Natural killer cell (primary cell): ENCODE results near the gene RAB21. TPM values are rescaled to one million over a fixed set of nuclear protein-coding genes. Genes with fewer than 3 reads are reported as not detected.

ENCODE experiments used
- ATAC-seq, 3 donors: fragments of 150-1000 bp in 2 of 3; fragments of 200-7000 bp in 1 of 3; cut with Tn5 transposase; 1 replicate in 1 of 3; 2 replicates in 2 of 3; pipeline ENCODE4 v1.10.0; 2021; ENCODE audit warnings: mild to moderate bottlenecking in 2 of 3, moderate library complexity in 2 of 3
- DNase-seq, 2 donors: peaks; one replicate each; pipeline versions ENCODE4 v3.0.0 to v3.0.0-alpha.2; 2013 to 2021; ENCODE audit warnings: mixed read lengths in 1 of 2
- H3K27ac ChIP-seq: one replicate; pipeline ENCODE4 v1.5.1; 2013; ENCODE audit warnings: mild to moderate bottlenecking, low read length
- H3K27me3 ChIP-seq: one replicate; pipeline ENCODE4 v1.6.1; 2013; ENCODE audit warnings: low read length; ENCODE audit not compliant: control insufficient read depth, insufficient read depth
- H3K36me3 ChIP-seq: one replicate; pipeline ENCODE4 v1.6.1; 2013; ENCODE audit warnings: low read length; ENCODE audit not compliant: control insufficient read depth, insufficient read depth
- H3K4me1 ChIP-seq: one replicate; pipeline ENCODE4 v1.6.1; 2013; ENCODE audit warnings: low read length; ENCODE audit not compliant: control insufficient read depth, insufficient read depth
- H3K4me3 ChIP-seq: one replicate; pipeline ENCODE4 v1.5.1; 2013; ENCODE audit warnings: low read length
- H3K9me3 ChIP-seq: one replicate; pipeline ENCODE4 v1.6.1; 2013; ENCODE audit warnings: low read length; ENCODE audit not compliant: control insufficient read depth, insufficient read depth
- H3K27ac Mint-ChIP-seq, 2 donors: one replicate each; pipeline ENCODE4 v1.8.0; 2022; ENCODE audit warnings: mild to moderate bottlenecking in 2 of 2, mixed read lengths in 2 of 2, moderate library complexity in 1 of 2
- H3K27me3 Mint-ChIP-seq, 2 donors: one replicate each; pipeline ENCODE4 v1.8.0; 2022; ENCODE audit warnings: low read depth in 2 of 2, mixed read lengths in 2 of 2
- H3K36me3 Mint-ChIP-seq: one replicate; pipeline ENCODE4 v1.8.0; 2022; ENCODE audit warnings: mixed read lengths
- H3K4me1 Mint-ChIP-seq, 2 donors: one replicate each; pipeline ENCODE4 v1.8.0; 2022; ENCODE audit warnings: mixed read lengths in 2 of 2
- H3K4me3 Mint-ChIP-seq: one replicate; pipeline ENCODE4 v1.8.0; 2022; ENCODE audit warnings: mild to moderate bottlenecking, moderate library complexity, mixed read lengths
- H3K9me3 Mint-ChIP-seq, 2 donors: one replicate each; pipeline ENCODE4 v1.8.0; 2022; ENCODE audit warnings: mixed read lengths in 2 of 2
- CTCF ChIP-seq: fragments of 200-600 bp; IDR thresholded peaks from one replicate; pipeline ENCODE4 v1.8.0; 2022; ENCODE audit warnings: antibody characterized with exemption
- WGBS: methylation state at CpG from one replicate; pipeline ENCODE4 v1.1.7; 2013; ENCODE audit warnings: missing lambda C conversion rate; ENCODE audit not compliant: insufficient coverage; 5-methylcytosine and 5-hydroxymethylcytosine counted together
- intact Hi-C: fragments of 100-400 bp; cut with micrococcal nuclease; formaldehyde crosslinking; loops from one replicate; pipeline ENCODE4 v1.14.2; 2022
- total RNA-seq, 4 donors: library from RNA; stranded (reverse); fragments of 120-200 nt in 1 of 4; gene quantifications; one replicate each; pipeline versions ENCODE4 v1.2.3 to v1.2.4, GENCODE V29; 2013 to 2022

Gene RAB21
- total RNA-seq, 3 donors from 2014 or later (not counting 1 experiment from before 2014, with no cell fraction given): 62.5 to 84.9 (median 68.7) TPM

GRCh38 chr12:71828813-71829212 is 74.2 kb downstream of the RAB21 start:
- TF ChIP-seq CTCF: no peak
- H3K36me3 ChIP-seq: no peaks in the 10 kb centered on the region
- H3K4me3 ChIP-seq: no peak overlapping the region
- H3K27me3 ChIP-seq: peaks cover 6% of the 10 kb centered on the region
- H3K4me1 ChIP-seq: no peaks in the 10 kb centered on the region
- WGBS: 95% methylated on average over 2 of the region's 2 CpGs
- no peaks in the 10 kb centered on the region for H3K9me3 Mint-ChIP-seq
- ATAC-seq (no peak), DNase-seq (no peak)
- H3K36me3 Mint-ChIP-seq: no peaks in the 10 kb centered on the region
- H3K27ac Mint-ChIP-seq: no peak overlapping the region
- H3K9me3 ChIP-seq: no peaks in the 10 kb centered on the region
- peaks cover 13 to 31% of the 10 kb centered on the region in 2 donors for H3K27me3 Mint-ChIP-seq
- intact Hi-C loops: no loop called here
- H3K27ac ChIP-seq: no peak overlapping the region
- no peak overlapping the region for H3K4me3 Mint-ChIP-seq
- H3K4me1 Mint-ChIP-seq: no peaks in the 10 kb centered on the region

GRCh38 chr12:71837356-71837755 is 82.7 kb downstream of the RAB21 start:
- Histone ChIP-seq H3K36me3 (peaks cover 2% of the 10 kb centered on the region), H3K9me3 (no peaks in the 10 kb centered on the region), H3K4me3 (no peak overlapping the region), H3K27me3 (peaks cover 6% of the 10 kb centered on the region), H3K27ac (no peak overlapping the region), H3K4me1 (peaks cover 13% of the 10 kb centered on the region)
- no peak for TF ChIP-seq CTCF
- ATAC-seq: no peak
- Mint-ChIP-seq H3K4me3 (peak overlapping the region; percentile 33), H3K27me3 (peaks cover 14 to 23% of the 10 kb centered on the region in 2 donors), H3K4me1 (peaks cover 35 to 37% of the 10 kb centered on the region in 2 donors), H3K27ac (peak overlapping the region in 1 of 2 donors; percentile 97), H3K9me3 (no peaks in the 10 kb centered on the region), H3K36me3 (no peaks in the 10 kb centered on the region)
- 96% methylated on average over 5 of the region's 5 CpGs for WGBS
- intact Hi-C loops: loop anchor here (10.0 kb wide), 1 partner anchor 173 kb away; the partner anchor contains the start of genes THAP2 and ZFC3H1
- no peak for DNase-seq

- Mint-ChIP-seq H3K27ac (peak overlapping the region; percentile 97), H3K4me3 (peak overlapping the region; percentile 69), H3K27me3 (peaks cover 11 to 23% of the 10 kb centered on the region in 2 donors), H3K9me3 (no peaks in the 10 kb centered on the region), H3K4me1 (peaks cover 35 to 40% of the 10 kb centered on the region in 2 donors), H3K36me3 (no peaks in the 10 kb centered on the region)
- Histone ChIP-seq H3K27me3 (peaks cover 5% of the 10 kb centered on the region), H3K27ac (no peak overlapping the region), H3K4me3 (no peak overlapping the region), H3K36me3 (peaks cover 2% of the 10 kb centered on the region), H3K4me1 (peaks cover 13% of the 10 kb centered on the region), H3K9me3 (no peaks in the 10 kb centered on the region)
- ATAC-seq (no peak), DNase-seq (no peak)
- TF ChIP-seq CTCF: no peak
- WGBS: 100% methylated on average over 4 of the region's 6 CpGs
- intact Hi-C loops: loop anchor here (10.0 kb wide), 1 partner anchor 173 kb away; the partner anchor contains the start of genes THAP2 and ZFC3H1
Measured at GRCh38 chr12:71838231-71838630, 83.6 kb downstream of the RAB21 start.

- H3K27me3 ChIP-seq: peaks cover 5% of the 10 kb centered on the region
- peaks cover 13% of the 10 kb centered on the region for H3K4me1 ChIP-seq
- Mint-ChIP-seq H3K27ac (peak overlapping the region; percentile 97), H3K4me1 (peaks cover 35 to 40% of the 10 kb centered on the region in 2 donors), H3K36me3 (no peaks in the 10 kb centered on the region), H3K9me3 (no peaks in the 10 kb centered on the region), H3K27me3 (peaks cover 9 to 20% of the 10 kb centered on the region in 2 donors), H3K4me3 (peak overlapping the region; percentile 96)
- peaks cover 2% of the 10 kb centered on the region for H3K36me3 ChIP-seq
- H3K27ac ChIP-seq: peak overlapping the region; percentile 99
- WGBS: 98% methylated on average over 6 of the region's 6 CpGs
- DNase-seq (peak in 1 of 2 donors; percentile 14), ATAC-seq (no peak)
- no peaks in the 10 kb centered on the region for H3K9me3 ChIP-seq
- TF ChIP-seq CTCF: no peak
- no peak overlapping the region for H3K4me3 ChIP-seq
- intact Hi-C loops: loop anchor here (1.0 to 10.0 kb wide), 2 partner anchors 83 to 174 kb away; partner anchors contain the start of genes THAP2 and ZFC3H1
Measured at GRCh38 chr12:71838676-71839075, 84.0 kb downstream of the RAB21 start.
